ENCODE results near the gene POLR2L.

GRCh38 chr11:847876-848275, 5.5 kb upstream of the POLR2L start:
- TF ChIP-seq CTCF (IDR thresholded peaks at IDR 0.05) (no peak), POLR2A (IDR thresholded peaks at IDR 0.05) (no peak), EP300 (IDR thresholded peaks at IDR 0.05) (no peak)

All from ovary (tissue), 3 donors.